IMR-90 (cell line): ENCODE data around the gene TCOF1. TPM values are rescaled to one million over a fixed set of nuclear protein-coding genes. Genes with fewer than 3 reads are reported as not detected.

Experiments
- ATAC-seq: fragments of 200-7000 bp; cut with Tn5 transposase; 2 replicates; pipeline ENCODE4 v1.9.1; 2020; ENCODE audit warnings: low read depth, mild to moderate bottlenecking, moderate library complexity
- BruUV-seq: library from RNA; stranded (reverse); fragments of 400-500 nt; replicated peaks from 2 replicates; lab custom pipeline; 2021; lab: Mats Ljungman, UMichigan
- CTCF ChIA-PET: fragments of 300-600 bp; formaldehyde crosslinking; extraction: SDS; loops from one replicate; lab custom pipeline; 2021; ENCODE audit warnings: antibody characterized with exemption; lab: Yijun Ruan, JAX
- POLR2A ChIA-PET: fragments of 300-600 bp; sonication (Branson Sonifier 250); formaldehyde crosslinking; loops from one replicate; lab custom pipeline; 2022; ENCODE audit warnings: antibody characterized with exemption; ENCODE audit not compliant: unreplicated experiment; lab: Charles Lee
- DNase-seq: peaks from one replicate; pipeline ENCODE4 v3.0.0; 2013
- H2AFZ ChIP-seq: replicated peaks from 2 replicates; pipeline ENCODE3; 2013; ENCODE audit warnings: low read length, mild to moderate bottlenecking; ENCODE audit not compliant: poor library complexity
- H2AK5ac ChIP-seq: 2 replicates; pipeline ENCODE4 v1.6.1; 2013; ENCODE audit warnings: low read depth, low read length, inconsistent platforms
- H2AK9ac ChIP-seq: replicated peaks from 2 replicates; pipeline ENCODE3; 2013; ENCODE audit warnings: mild to moderate bottlenecking, low read depth, low read length, moderate library complexity; ENCODE audit not compliant: poor library complexity
- H2BK120ac ChIP-seq: 2 replicates; pipeline ENCODE4 v1.6.1; 2013; ENCODE audit warnings: low read depth, low read length, inconsistent platforms
- H2BK15ac ChIP-seq: 3 replicates; pipeline ENCODE4 v1.6.1; 2013; ENCODE audit warnings: low read depth, low read length, inconsistent platforms
- H2BK20ac ChIP-seq: 2 replicates; pipeline ENCODE4 v1.6.1; 2013; ENCODE audit warnings: low read depth, mild to moderate bottlenecking, inconsistent platforms, low read length, moderate library complexity
- H2BK5ac ChIP-seq: 2 replicates; pipeline ENCODE4 v1.6.1; 2013; ENCODE audit warnings: mild to moderate bottlenecking, low read depth, low read length, inconsistent platforms; ENCODE audit not compliant: poor library complexity, severe bottlenecking
- H3K14ac ChIP-seq: replicated peaks from 2 replicates; pipeline ENCODE4 v1.6.1; 2013; ENCODE audit warnings: low read depth, low read length, inconsistent platforms
- H3K18ac ChIP-seq: 2 replicates; pipeline ENCODE4 v1.6.1; 2013; ENCODE audit warnings: low read depth, low read length, control low read depth
- H3K23ac ChIP-seq: 2 replicates; pipeline ENCODE4 v1.6.1; 2013; ENCODE audit warnings: low read depth, low read length, inconsistent platforms
- H3K27ac ChIP-seq: 2 replicates; pipeline ENCODE4 v1.5.1; 2013; ENCODE audit warnings: mild to moderate bottlenecking, control low read depth, low read length; ENCODE audit not compliant: insufficient read depth
- H3K27me3 ChIP-seq: 2 replicates; pipeline ENCODE4 v1.6.1; 2013; ENCODE audit warnings: low read length; ENCODE audit not compliant: control insufficient read depth, insufficient read depth
- H3K36me3 ChIP-seq: 2 replicates; pipeline ENCODE4 v1.6.1; 2013; ENCODE audit warnings: low read length, mixed read lengths; ENCODE audit not compliant: control insufficient read depth, insufficient read depth
- H3K4ac ChIP-seq: 2 replicates; pipeline ENCODE4 v1.6.1; 2013; ENCODE audit warnings: low read depth, low read length, inconsistent platforms
- H3K4me1 ChIP-seq: 2 replicates; pipeline ENCODE4 v1.6.1; 2013; ENCODE audit warnings: low read length, mixed read lengths; ENCODE audit not compliant: control insufficient read depth, insufficient read depth
- H3K4me2 ChIP-seq: 2 replicates; pipeline ENCODE4 v1.6.1; 2013; ENCODE audit warnings: low read depth, mild to moderate bottlenecking, control low read depth, low read length, moderate library complexity
- H3K4me3 ChIP-seq: 2 replicates; pipeline ENCODE4 v1.5.1; 2013; ENCODE audit warnings: low read depth, mild to moderate bottlenecking, control low read depth, low read length, moderate library complexity; ENCODE audit not compliant: insufficient read depth
- H3K56ac ChIP-seq: 2 replicates; pipeline ENCODE4 v1.6.1; 2013; ENCODE audit warnings: low read length, inconsistent platforms; ENCODE audit not compliant: insufficient read depth; ENCODE audit errors: extremely low read depth
- H3K79me1 ChIP-seq, 2 experiments: 2 replicates each; pipeline ENCODE4 v1.6.1; 2013; ENCODE audit warnings: low read length in 2 of 2, inconsistent platforms in 1 of 2, low read depth in 1 of 2
- H3K9ac ChIP-seq: 2 replicates; pipeline ENCODE4 v1.6.1; 2013; ENCODE audit warnings: low read depth, low read length, control low read depth
- H3K9me1 ChIP-seq: 2 replicates; pipeline ENCODE4 v1.6.1; 2013; ENCODE audit warnings: low read length, inconsistent platforms; ENCODE audit not compliant: insufficient read depth
- H3K9me3 ChIP-seq: 2 replicates; pipeline ENCODE4 v1.6.1; 2013; ENCODE audit warnings: low read length; ENCODE audit not compliant: control insufficient read depth, insufficient read depth
- H4K20me1 ChIP-seq: 2 replicates; pipeline ENCODE4 v1.6.1; 2013; ENCODE audit warnings: low read length, inconsistent platforms; ENCODE audit not compliant: insufficient read depth
- H4K5ac ChIP-seq: 2 replicates; pipeline ENCODE4 v1.6.1; 2013; ENCODE audit warnings: mild to moderate bottlenecking, low read depth, low read length, control low read depth
- H4K8ac ChIP-seq, 2 experiments: 2 replicates each; pipeline ENCODE4 v1.6.1; 2013; ENCODE audit warnings: low read depth in 2 of 2, low read length in 2 of 2, control low read depth in 1 of 2, inconsistent platforms in 1 of 2
- H4K91ac ChIP-seq: 2 replicates; pipeline ENCODE4 v1.6.1; 2013; ENCODE audit warnings: low read depth, low read length, inconsistent platforms; ENCODE audit not compliant: insufficient read depth
- BHLHE40 ChIP-seq: fragments of 150-350 bp; IDR thresholded peaks from 2 replicates; pipeline ENCODE4 v1.6.1; 2016; ENCODE audit warnings: mild to moderate bottlenecking, low read depth, low read length
- CEBPB ChIP-seq: IDR thresholded peaks from 2 replicates; pipeline ENCODE4 v1.6.1; 2012; ENCODE audit warnings: low read depth, low read length, improper control_type of control experiment
- CHD1 ChIP-seq: IDR thresholded peaks from 2 replicates; pipeline ENCODE4 v1.6.1; 2012; ENCODE audit warnings: low read depth, low read length, improper control_type of control experiment
- ELK1 ChIP-seq: fragments of 150-350 bp; IDR thresholded peaks from 2 replicates; pipeline ENCODE4 v1.6.1; 2016; ENCODE audit warnings: low read depth, mild to moderate bottlenecking, low read length, moderate library complexity, borderline replicate concordance
- FOS ChIP-seq: fragments of 150-350 bp; IDR thresholded peaks from 2 replicates; pipeline ENCODE4 v1.6.1; 2016; ENCODE audit warnings: low read depth, low read length
- MAFK ChIP-seq: IDR thresholded peaks from 2 replicates; pipeline ENCODE4 v1.6.1; 2012; ENCODE audit warnings: low read depth, low read length, improper control_type of control experiment
- MAZ ChIP-seq: IDR thresholded peaks from 2 replicates; pipeline ENCODE4 v1.6.1; 2012; ENCODE audit warnings: low read depth, mild to moderate bottlenecking, low read length, improper control_type of control experiment, moderate library complexity, borderline replicate concordance
- MXI1 ChIP-seq: IDR thresholded peaks from 2 replicates; pipeline ENCODE4 v1.6.1; 2012; ENCODE audit warnings: low read depth, mild to moderate bottlenecking, low read length, moderate library complexity, borderline replicate concordance
- NFE2L2 ChIP-seq: fragments of 150-350 bp; IDR thresholded peaks from 2 replicates; pipeline ENCODE4 v1.6.1; 2016; ENCODE audit warnings: low read depth, mild to moderate bottlenecking, low read length
- POLR2A ChIP-seq: IDR thresholded peaks from 2 replicates; pipeline ENCODE4 v1.6.1; 2012; ENCODE audit warnings: mild to moderate bottlenecking, low read depth, low read length
- RAD21 ChIP-seq: IDR thresholded peaks from 2 replicates; pipeline ENCODE4 v1.6.1; 2012; ENCODE audit warnings: low read length, improper control_type of control experiment
- RCOR1 ChIP-seq: IDR thresholded peaks from 2 replicates; pipeline ENCODE4 v1.6.1; 2012; ENCODE audit warnings: mild to moderate bottlenecking, low read length, improper control_type of control experiment; ENCODE audit not compliant: insufficient replicate concordance
- RFX5 ChIP-seq: IDR thresholded peaks from 2 replicates; pipeline ENCODE4 v1.8.0; 2012; ENCODE audit warnings: low read depth, mild to moderate bottlenecking, low read length, moderate library complexity
- SMC3 ChIP-seq: fragments of 150-350 bp; IDR thresholded peaks from 2 replicates; pipeline ENCODE4 v1.6.1; 2016; ENCODE audit warnings: low read depth, mild to moderate bottlenecking, antibody characterized with exemption, low read length, moderate library complexity
- USF2 ChIP-seq: fragments of 150-350 bp; IDR thresholded peaks from 2 replicates; pipeline ENCODE4 v1.6.1; 2017; ENCODE audit warnings: mild to moderate bottlenecking, antibody characterized with exemption, low read length, low read depth
- WGBS, 2 experiments: methylation state at CpG; one replicate each; pipeline versions ENCODE4 v1.1.5 to v1.1.7; 2013; ENCODE audit warnings: missing lambda C conversion rate in 2 of 2; ENCODE audit not compliant: insufficient read length in 1 of 2; ENCODE audit errors: extremely low coverage in 2 of 2; 5-methylcytosine and 5-hydroxymethylcytosine counted together
- dilution Hi-C: fragments of 300-500 bp; cut with HindIII; formaldehyde crosslinking; loops from one replicate; pipeline ENCODE4 v1.14.3; 2018; ENCODE audit warnings: low sequenced_read_pairs; ENCODE audit not compliant: unreplicated experiment
- in situ Hi-C: fragments of 300-500 bp; cut with MboI; formaldehyde crosslinking; loops from 3 replicates; pipeline ENCODE4 v1.14.3; 2019; ENCODE audit warnings: low sequenced_read_pairs, inconsistent platforms, mixed read lengths
- intact Hi-C: fragments of 100-400 bp; cut with micrococcal nuclease; formaldehyde crosslinking; loops from 2 replicates; pipeline ENCODE4 v1.10.0; 2022
- polyA plus RNA-seq, 3 experiments: library from polyadenylated mRNA; depleted of rRNA; stranded (reverse); fragments of >200 nt; gene quantifications; 2 replicates each; pipeline ENCODE4 v1.2.3, GENCODE V29; 2012; ENCODE audit warnings: low replicate concordance in 1 of 3
- total RNA-seq: library from RNA; depleted of rRNA; stranded (reverse); fragments of >200 nt; gene quantifications from 2 replicates; pipeline ENCODE4 v1.2.3, GENCODE V29; 2012

The TCOF1 gene
- total and polyA plus RNA-seq, 2 of the 4 experiments (the other 2 are of a cell fraction), result 18.2 to 19.7 TPM

- Histone ChIP-seq H3K9ac (no peak overlapping the region), H3K27ac (peak overlapping the region; percentile 17)
- no peak for DNase-seq
- TF ChIP-seq MXI1 (no peak), BHLHE40 (no peak), POLR2A (no peak), MAFK (no peak), RFX5 (no peak), RAD21 (no peak), ELK1 (no peak), RCOR1 (no peak), CEBPB (no peak), MAZ (no peak), CHD1 (no peak), USF2 (no peak), FOS (no peak), SMC3 (no peak), NFE2L2 (no peak)
Measured at GRCh38 chr5:150313921-150314716, 43.4 kb upstream of the TCOF1 start.

More at GRCh38 chr5:150313921-150314716, 43.4 kb upstream of the TCOF1 start:
- Histone ChIP-seq H4K8ac (peak overlapping the region in 1 of 2 experiments; percentile 17; a peak in 1 of 4 replicates), H3K14ac (peak overlapping the region; percentile 37; the same call in 1 of the 2 replicates), H3K4ac (peak overlapping the region; percentile 55), H2BK15ac (peak overlapping the region; percentile 68; the same call in 1 of the 3 replicates), H3K56ac (no peak overlapping the region), H2AK5ac (peak overlapping the region; percentile 57; the same call in 1 of the 2 replicates), H4K91ac (peak overlapping the region; percentile 22; the same call in 1 of the 2 replicates), H3K9me1 (peaks cover 35% of the 10 kb centered on the region), H2BK120ac (peak overlapping the region; percentile 52; the same call in 1 of the 2 replicates), H3K18ac (peak overlapping the region; percentile 17; the same call in 1 of the 2 replicates), H3K4me1 (peaks cover 29% of the 10 kb centered on the region), H2BK5ac (peak overlapping the region; percentile 16), H2AFZ (no peak overlapping the region), H3K79me1 (peaks cover 0 to 5% of the 10 kb centered on the region in 2 experiments; a peak in 2 of 4 replicates), H2AK9ac (no peak overlapping the region), H4K20me1 (peaks cover 5% of the 10 kb centered on the region; the same call in 1 of the 2 replicates), H3K4me2 (no peak overlapping the region), H3K23ac (0 out of 2 replicates have a peak overlapping the region, but pooled peaks have one; percentile 7), H3K27me3 (no peaks in the 10 kb centered on the region), H3K9me3 (no peaks in the 10 kb centered on the region), H4K5ac (no peak overlapping the region), H2BK20ac (peak overlapping the region; percentile 70), H3K36me3 (no peaks in the 10 kb centered on the region), H3K4me3 (no peak overlapping the region)
- ChIA-PET POLR2A (no interaction called here), CTCF (interaction anchor here (0.6 kb wide), 1 partner anchor 337 kb away, joined by 3 read pairs; no protein-coding TSS in a partner anchor)
- no TSS peak for BruUV-seq
- dilution Hi-C loops (no loop called here), in situ Hi-C loops (no loop called here), intact Hi-C loops (no loop called here)
- WGBS, 2 experiments, result 64% methylated on average over 2 of the region's 6 CpGs; no CpG with 5 or more reads in 1 of the 2 experiments
- ATAC-seq, result no peak
